ENCODE results near the gene ADISSP.

DNA sequence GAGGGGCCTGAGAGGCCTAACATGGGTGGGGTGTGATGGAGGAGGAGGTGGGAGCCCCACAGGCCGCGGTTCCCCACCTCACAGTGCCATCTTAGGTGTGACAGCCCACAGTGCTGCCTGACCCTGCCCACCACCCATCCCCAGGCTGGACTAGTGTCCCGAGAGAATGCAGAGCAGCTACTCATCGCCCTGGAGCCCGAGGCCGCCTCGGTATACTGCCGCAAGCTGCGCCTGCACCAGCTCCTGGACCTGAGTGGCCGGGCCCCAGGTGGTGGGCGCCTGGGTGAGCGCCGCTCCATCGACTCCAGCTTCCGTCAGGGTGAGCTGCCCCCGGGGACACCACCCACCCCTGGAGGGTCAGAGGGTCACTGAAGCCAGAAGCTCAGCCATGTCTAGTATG lies 19.5 kb downstream of the ADISSP start:
- TF ChIP-seq, protein P1, sequence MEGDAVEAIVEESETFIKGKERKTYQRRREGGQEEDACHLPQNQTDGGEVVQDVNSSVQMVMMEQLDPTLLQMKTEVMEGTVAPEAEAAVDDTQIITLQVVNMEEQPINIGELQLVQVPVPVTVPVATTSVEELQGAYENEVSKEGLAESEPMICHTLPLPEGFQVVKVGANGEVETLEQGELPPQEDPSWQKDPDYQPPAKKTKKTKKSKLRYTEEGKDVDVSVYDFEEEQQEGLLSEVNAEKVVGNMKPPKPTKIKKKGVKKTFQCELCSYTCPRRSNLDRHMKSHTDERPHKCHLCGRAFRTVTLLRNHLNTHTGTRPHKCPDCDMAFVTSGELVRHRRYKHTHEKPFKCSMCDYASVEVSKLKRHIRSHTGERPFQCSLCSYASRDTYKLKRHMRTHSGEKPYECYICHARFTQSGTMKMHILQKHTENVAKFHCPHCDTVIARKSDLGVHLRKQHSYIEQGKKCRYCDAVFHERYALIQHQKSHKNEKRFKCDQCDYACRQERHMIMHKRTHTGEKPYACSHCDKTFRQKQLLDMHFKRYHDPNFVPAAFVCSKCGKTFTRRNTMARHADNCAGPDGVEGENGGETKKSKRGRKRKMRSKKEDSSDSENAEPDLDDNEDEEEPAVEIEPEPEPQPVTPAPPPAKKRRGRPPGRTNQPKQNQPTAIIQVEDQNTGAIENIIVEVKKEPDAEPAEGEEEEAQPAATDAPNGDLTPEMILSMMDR (conservative IDR thresholded peaks at IDR 0.05; ENCODE audit: low read depth, low read length): no peak
- no peak for TF ChIP-seq EZH2 (IDR thresholded peaks at IDR 0.05; ENCODE audit: borderline replicate concordance, low read depth, low read length, poor library complexity, severe bottlenecking)
